Hair follicular keratinocyte (primary cell): Measurements from ENCODE around the gene JUNB. TPM values are rescaled to one million over a fixed set of nuclear protein-coding genes. Genes with fewer than 3 reads are reported as not detected.

Experiments used
- total RNA-seq: library from RNA; depleted of rRNA; stranded (reverse); fragments of >200 nt; gene quantifications from 2 replicates; pipeline ENCODE4 v1.2.3, GENCODE V29; 2015

Gene JUNB
- total RNA-seq, result 369 and 618 TPM in 2 replicates

DNA sequence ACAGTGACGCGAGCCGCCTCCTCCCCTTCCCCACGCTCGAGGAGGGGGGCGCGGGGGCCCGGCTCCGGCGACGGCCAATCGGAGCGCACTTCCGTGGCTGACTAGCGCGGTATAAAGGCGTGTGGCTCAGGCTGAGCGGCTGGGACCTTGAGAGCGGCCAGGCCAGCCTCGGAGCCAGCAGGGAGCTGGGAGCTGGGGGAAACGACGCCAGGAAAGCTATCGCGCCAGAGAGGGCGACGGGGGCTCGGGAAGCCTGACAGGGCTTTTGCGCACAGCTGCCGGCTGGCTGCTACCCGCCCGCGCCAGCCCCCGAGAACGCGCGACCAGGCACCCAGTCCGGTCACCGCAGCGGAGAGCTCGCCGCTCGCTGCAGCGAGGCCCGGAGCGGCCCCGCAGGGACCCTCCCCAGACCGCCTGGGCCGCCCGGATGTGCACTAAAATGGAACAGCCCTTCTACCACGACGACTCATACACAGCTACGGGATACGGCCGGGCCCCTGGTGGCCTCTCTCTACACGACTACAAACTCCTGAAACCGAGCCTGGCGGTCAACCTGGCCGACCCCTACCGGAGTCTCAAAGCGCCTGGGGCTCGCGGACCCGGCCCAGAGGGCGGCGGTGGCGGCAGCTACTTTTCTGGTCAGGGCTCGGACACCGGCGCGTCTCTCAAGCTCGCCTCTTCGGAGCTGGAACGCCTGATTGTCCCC, at the start of gene JUNB:
JUNB (plus strand) TSS at position 142 of the 706 bp plus-strand sequence; CDS start at position 428, 286 bp downstream.

GRCh38 chr19:12751635-12752034, 39.7 kb upstream of the JUNB start, which contains the start of gene BEST2:
TSS of gene BEST2 (plus strand) at chr19:12751791. CDS start at chr19:12752593, 802 bp downstream.

DNA sequence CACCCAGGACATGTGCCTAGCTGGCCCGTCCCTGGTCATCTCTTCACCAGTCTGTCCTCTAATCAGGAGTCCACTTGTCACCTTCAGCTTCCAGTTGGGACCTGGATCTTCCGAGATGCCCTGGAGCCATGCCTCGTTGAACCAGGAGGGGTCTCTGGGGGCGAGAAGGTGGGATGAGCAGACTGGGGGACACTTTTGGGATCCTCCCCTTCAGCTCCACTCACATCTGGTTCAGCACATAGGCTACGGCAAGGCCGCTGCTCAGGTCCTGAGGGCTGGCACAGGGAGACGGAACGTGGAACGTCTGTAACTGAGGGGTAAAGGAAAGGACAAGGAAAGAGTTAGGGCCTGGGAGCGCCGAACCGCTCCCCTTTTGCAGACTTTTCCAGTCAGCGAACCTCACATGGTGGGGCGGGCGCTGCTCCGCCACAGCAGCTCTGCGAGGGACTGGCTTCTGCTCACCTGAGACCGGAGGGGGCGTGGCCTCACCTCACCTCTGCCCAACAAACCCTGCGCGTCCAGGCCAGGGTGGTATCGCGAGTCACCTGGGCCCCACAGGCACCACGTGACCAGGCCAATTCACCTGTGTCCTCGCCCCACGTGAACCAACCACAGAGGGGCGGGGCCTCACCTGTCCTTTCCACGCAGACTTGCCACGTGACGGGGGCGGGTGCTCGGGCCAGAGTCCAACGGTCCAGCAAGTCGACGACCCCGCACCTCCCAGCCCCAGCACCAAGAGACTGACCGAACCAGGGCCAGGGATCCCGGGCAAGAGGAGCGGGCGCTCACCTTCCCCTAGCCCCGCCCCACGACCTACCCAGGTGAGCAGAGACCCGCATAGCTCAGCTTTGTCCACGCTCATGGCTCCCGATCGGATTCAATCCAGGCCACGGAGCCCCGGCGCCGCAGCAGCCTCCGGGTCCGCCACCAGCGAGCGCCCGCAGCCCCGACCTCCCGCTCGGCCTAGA, 16.4 kb upstream of the JUNB start, which contains the start of gene HOOK2:
HOOK2 (minus strand) TSS at position 965 of the 968 bp plus-strand sequence; CDS start at position 862, 103 bp downstream.

DNA sequence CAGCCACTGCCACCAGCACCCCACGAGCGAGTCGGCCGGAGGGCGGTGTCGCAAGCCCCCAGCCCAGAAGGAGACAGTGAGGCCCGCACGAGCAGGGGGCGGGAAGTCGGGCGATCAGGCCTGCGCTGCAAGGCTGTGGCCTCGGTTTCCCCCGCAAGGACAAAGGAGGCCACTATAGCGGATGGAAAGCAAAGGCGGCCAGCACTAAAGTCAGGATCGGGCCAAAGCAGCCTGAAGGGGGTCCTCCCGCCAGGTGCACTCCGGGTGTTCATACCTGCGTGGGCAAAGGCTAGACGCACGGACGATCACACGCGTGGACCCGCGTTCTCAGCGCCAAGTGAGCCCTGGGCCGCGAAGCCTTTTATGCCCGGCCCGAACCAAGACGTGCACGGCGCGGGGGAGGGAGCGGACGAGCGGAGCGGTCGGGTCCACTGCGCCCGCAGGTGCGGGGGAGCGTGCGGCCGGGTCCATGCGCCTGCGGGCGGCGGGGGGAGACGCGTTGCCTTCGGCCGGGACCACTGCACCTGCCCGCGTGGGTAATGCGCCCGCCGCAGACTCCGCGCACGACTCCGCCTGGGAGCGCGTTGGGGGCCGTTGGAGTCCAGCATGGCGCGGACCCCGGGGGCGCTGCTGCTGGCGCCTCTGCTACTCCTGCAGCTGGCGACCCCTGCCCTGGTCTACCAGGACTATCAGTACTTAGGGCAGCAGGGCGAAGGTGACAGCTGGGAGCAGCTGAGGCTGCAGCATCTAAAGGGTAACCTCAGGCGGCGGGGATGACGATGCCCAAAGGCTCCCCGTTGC, 10.4 kb downstream of the JUNB start, which contains the start of the genes PRDX2 and THSD8:
PRDX2 (minus strand) TSS at position 335 of the 801 bp plus-strand sequence. CDS start 539 bp downstream, outside the sequence.
THSD8 (plus strand) TSS at position 604 of the 801 bp plus-strand sequence; CDS start at position 607, 3 bp downstream.

DNA sequence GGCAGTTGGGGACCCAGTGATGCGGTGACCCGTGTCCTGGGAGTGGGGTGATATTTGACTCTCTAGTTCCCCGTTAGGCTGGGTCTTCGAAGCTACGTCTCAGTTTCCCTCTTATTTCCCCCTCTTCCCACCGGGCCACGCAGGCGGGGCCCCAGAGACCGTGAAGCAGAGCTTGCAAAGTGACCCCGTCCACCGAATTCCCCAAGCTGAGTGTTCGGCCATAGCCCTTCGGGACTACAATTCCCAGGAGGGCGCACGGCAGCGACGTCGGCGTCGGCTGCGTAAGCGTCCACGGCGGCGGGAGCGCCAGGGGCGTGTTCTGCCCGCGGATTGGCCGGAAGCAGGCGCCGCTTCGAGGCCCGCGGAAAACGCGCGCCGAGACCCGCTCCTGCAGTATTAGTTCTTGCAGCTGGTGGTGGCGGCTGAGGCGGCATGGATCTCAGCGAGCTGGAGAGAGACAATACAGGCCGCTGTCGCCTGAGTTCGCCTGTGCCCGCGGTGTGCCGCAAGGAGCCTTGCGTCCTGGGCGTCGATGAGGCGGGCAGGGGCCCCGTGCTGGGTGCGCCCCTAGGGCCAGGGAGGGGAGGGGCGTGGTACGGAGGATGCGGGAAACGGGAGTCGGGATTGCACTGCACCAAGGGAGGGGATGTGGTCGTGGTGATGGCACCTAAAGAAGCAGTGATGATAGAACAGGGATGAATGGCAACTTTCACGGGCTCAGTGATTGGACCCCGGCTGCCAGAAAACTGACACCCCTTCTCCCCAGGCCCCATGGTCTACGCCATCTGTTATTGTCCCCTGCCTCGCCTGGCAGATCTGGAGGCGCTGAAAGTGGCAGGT, 15.2 kb downstream of the JUNB start, which contains the start of gene RNASEH2A:
RNASEH2A (plus strand) TSS at position 343 of the 840 bp plus-strand sequence; CDS start at position 433, 90 bp downstream.

DNA sequence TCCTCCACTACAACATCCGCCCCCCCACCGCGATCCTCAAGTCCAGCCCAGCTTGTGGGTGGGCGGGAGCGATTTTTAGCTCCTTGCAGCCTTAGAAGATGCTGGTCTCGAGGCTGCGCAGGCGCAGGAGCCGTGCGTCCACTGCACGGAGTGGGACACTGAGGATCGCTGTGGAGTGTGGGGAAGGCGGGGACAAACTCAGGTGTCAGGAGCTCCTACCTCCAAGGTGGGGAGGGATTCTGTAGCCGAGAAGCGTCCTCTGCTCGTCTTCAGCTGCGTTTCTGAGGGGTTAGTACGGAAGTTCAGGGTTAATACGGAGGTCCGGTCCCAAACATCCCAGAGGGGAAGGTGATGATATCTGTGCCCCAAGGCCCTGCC, 43.3 kb downstream of the JUNB start, which contains the start of gene RTBDN:
RTBDN (minus strand) TSS at position 14 of the 378 bp plus-strand sequence. CDS start 4,600 bp downstream, outside the sequence.

DNA sequence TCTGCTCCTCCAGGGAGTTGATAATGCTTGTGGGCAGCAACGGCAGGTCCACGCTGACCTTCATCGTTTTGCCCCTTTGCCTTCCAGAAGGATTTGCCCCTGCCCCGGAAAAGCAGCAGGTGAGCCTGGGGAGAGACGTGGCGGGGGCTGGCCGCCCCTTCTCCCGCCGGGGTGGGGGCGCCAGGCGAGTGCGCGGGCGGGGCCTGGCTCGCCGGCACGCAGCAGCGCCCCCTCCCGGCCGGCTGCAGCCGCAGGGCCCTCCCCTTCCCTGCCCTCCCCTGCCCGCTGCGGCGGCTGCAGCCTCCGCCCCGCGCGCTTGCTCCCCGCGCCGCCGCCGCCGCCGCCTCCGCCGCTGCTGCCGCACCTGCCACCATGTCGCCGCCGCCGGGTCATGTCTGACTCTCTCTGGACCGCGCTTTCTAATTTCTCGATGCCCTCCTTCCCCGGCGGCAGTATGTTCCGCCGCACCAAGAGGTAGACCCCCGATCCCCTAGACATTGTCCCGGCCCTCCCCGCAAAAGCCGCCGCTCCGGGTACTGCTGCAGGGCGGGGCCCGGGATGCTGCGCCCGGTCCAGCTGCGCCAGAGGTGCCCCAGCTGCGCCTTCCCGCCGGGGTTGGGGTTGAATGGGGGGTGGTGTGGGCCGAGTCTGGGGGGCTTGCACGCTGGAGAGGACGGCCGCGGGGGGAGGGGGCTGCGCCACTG, 47.0 kb downstream of the JUNB start, which contains the start of gene MAST1:
MAST1 (plus strand) TSS at position 334 of the 704 bp plus-strand sequence; CDS start at position 392, 58 bp downstream.

Other genes with a start within 250 kb of the JUNB start
- gene ZNF564, start 240.0 kb upstream of the JUNB start, total RNA-seq, result 2.6 and 3.9 TPM in 2 replicates
- gene ZNF490, start 180.7 kb upstream of the JUNB start, total RNA-seq, result 2.6 and 5.2 TPM in 2 replicates
- gene ZNF791, start 180.6 kb upstream of the JUNB start, total RNA-seq, result 5.2 and 5.3 TPM in 2 replicates
- 45.4 and 59.0 TPM in 2 replicates for gene MAN2B1, start 124.7 kb upstream of the JUNB start, total RNA-seq
- 5.1 and 11.3 TPM in 2 replicates for gene WDR83, start 124.7 kb upstream of the JUNB start, total RNA-seq
- 70.4 and 110 TPM in 2 replicates for gene DHPS, start 109.6 kb upstream of the JUNB start, total RNA-seq
- not detected in 2 replicates for gene GNG14, start 103.5 kb upstream of the JUNB start, total RNA-seq
- gene FBXW9, start 94.9 kb upstream of the JUNB start, total RNA-seq, result 15.1 and 17.9 TPM in 2 replicates
- gene TNPO2, start 67.6 kb upstream of the JUNB start, total RNA-seq, result 20.5 and 26.8 TPM in 2 replicates
- gene TRIR, start 56.8 kb upstream of the JUNB start, total RNA-seq, result 272 and 389 TPM in 2 replicates
- 79.1 and 99.4 TPM in 2 replicates for gene GET3, start 54.0 kb upstream of the JUNB start, total RNA-seq
- gene BEST2, start 39.7 kb upstream of the JUNB start, total RNA-seq, result 0.39 TPM in 1 of 2 replicates, not detected in the other
- 30.8 and 32.7 TPM in 2 replicates for gene HOOK2, start 15.9 kb upstream of the JUNB start, total RNA-seq
- 260 and 355 TPM in 2 replicates for gene PRDX2, start 10.3 kb downstream of the JUNB start, total RNA-seq
- not detected in 2 replicates for gene THSD8, start 10.6 kb downstream of the JUNB start, total RNA-seq
- 26.7 and 51.0 TPM in 2 replicates for gene RNASEH2A, start 15.1 kb downstream of the JUNB start, total RNA-seq
- gene RTBDN, start 43.1 kb downstream of the JUNB start, total RNA-seq, result not detected in 2 replicates
- 0.08 and 0.78 TPM in 2 replicates for gene MAST1, start 47.0 kb downstream of the JUNB start, total RNA-seq
- 35.8 and 48.5 TPM in 2 replicates for gene DNASE2, start 90.0 kb downstream of the JUNB start, total RNA-seq
- not detected in 2 replicates for gene KLF1, start 95.7 kb downstream of the JUNB start, total RNA-seq
- 30.6 and 39.4 TPM in 2 replicates for gene GCDH, start 99.7 kb downstream of the JUNB start, total RNA-seq
- gene SYCE2, start 127.8 kb downstream of the JUNB start, total RNA-seq, result 0.08 and 0.23 TPM in 2 replicates
- gene FARSA, start 142.2 kb downstream of the JUNB start, total RNA-seq, result 66.7 and 87.1 TPM in 2 replicates
- 1,822 and 2,213 TPM in 2 replicates for gene CALR, start 147.1 kb downstream of the JUNB start, total RNA-seq
- 117 and 122 TPM in 2 replicates for gene RAD23A, start 154.4 kb downstream of the JUNB start, total RNA-seq
- gene GADD45GIP1, start 165.7 kb downstream of the JUNB start, total RNA-seq, result 65.8 and 102 TPM in 2 replicates
- gene DAND5, start 178.1 kb downstream of the JUNB start, total RNA-seq, result not detected in 2 replicates
- gene NFIX, start 204.0 kb downstream of the JUNB start, total RNA-seq, result 16.7 and 18.9 TPM in 2 replicates